GM12878 (cell line): Measurements from ENCODE around the gene PDE6A. TPM values are rescaled to one million over a fixed set of nuclear protein-coding genes. Genes with fewer than 3 reads are reported as not detected.

Experiments used
- ATAC-seq: fragments of 200-7000 bp; cut with Tn5 transposase; 3 replicates; pipeline ENCODE4 v1.9.1; 2020; ENCODE audit warnings: mild to moderate bottlenecking, moderate library complexity
- BruUV-seq: library from RNA; stranded (reverse); fragments of 400-500 nt; replicated peaks from 2 replicates; lab custom pipeline; 2021; lab: Mats Ljungman, UMichigan
- CTCF ChIA-PET: fragments of 300-600 bp; sonication (Branson Sonifier 250); formaldehyde crosslinking; extraction: SDS; loops from one replicate; lab custom pipeline; 2021; ENCODE audit warnings: inconsistent platforms; lab: Yijun Ruan, JAX
- POLR2A ChIA-PET: fragments of 350-600 bp; formaldehyde crosslinking; extraction: SDS; loops from one replicate; lab custom pipeline; 2021; ENCODE audit warnings: inconsistent platforms; lab: Charles Lee
- RAD21 ChIA-PET: fragments of 300-600 bp; sonication (Branson Sonifier 250); formaldehyde crosslinking; loops from one replicate; lab custom pipeline; 2023; ENCODE audit warnings: antibody characterized with exemption; ENCODE audit not compliant: unreplicated experiment; lab: Charles Lee
- SMC1A ChIA-PET: fragments of 300-600 bp; sonication (Branson Sonifier 250); formaldehyde crosslinking; loops from one replicate; lab custom pipeline; 2023; ENCODE audit not compliant: unreplicated experiment, uncharacterized antibody; lab: Charles Lee
- DNase-seq: peaks from one replicate; pipeline ENCODE4 v3.0.0-alpha.2; 2011; ENCODE audit warnings: low read depth, low spot score
- FAIRE-seq: peaks from 3 replicates; lab custom pipeline; 2011; peaks lifted over from hg19 to GRCh38; lab: Jason Lieb, UNC
- H2AFZ ChIP-seq: 2 replicates; pipeline ENCODE4 v1.6.0; 2011; ENCODE audit warnings: low read depth, low read length, control low read depth; ENCODE audit not compliant: control insufficient read depth
- H3K27ac ChIP-seq: 2 replicates; pipeline ENCODE4 v1.5.1; 2011; ENCODE audit warnings: control low read depth; ENCODE audit not compliant: control insufficient read depth, insufficient read depth
- H3K27me3 ChIP-seq, 2 experiments: replicated peaks in 1 of 2; 2 replicates each; pipeline versions ENCODE4 v1.6.0 to v1.6.1; 2011; ENCODE audit warnings: low read length in 1 of 2; ENCODE audit not compliant: control insufficient read depth in 2 of 2, insufficient read depth in 2 of 2
- H3K36me3 ChIP-seq, 2 experiments: 2 replicates each; pipeline ENCODE4 v1.5.1; 2011; ENCODE audit warnings: low read length in 1 of 2; ENCODE audit not compliant: control insufficient read depth in 2 of 2, insufficient read depth in 2 of 2
- H3K4me1 ChIP-seq: 2 replicates; pipeline ENCODE4 v1.6.1; 2011; ENCODE audit warnings: mild to moderate bottlenecking, low read length, moderate library complexity, mixed read lengths; ENCODE audit not compliant: control insufficient read depth, insufficient read depth
- H3K4me2 ChIP-seq: 2 replicates; pipeline ENCODE4 v1.6.0; 2011; ENCODE audit warnings: control low read depth; ENCODE audit not compliant: control insufficient read depth, insufficient read depth
- H3K4me3 ChIP-seq: fragments of 200-600 bp; sonication (generic); 2 replicates; pipeline ENCODE4 v1.5.1; 2016
- H3K79me2 ChIP-seq: 2 replicates; pipeline ENCODE4 v1.6.0; 2011; ENCODE audit warnings: low read length; ENCODE audit not compliant: control insufficient read depth, insufficient read depth
- H3K9ac ChIP-seq: 2 replicates; pipeline ENCODE4 v1.8.0; 2011; ENCODE audit warnings: low read length, control low read depth, mixed read lengths; ENCODE audit not compliant: control insufficient read depth, insufficient read depth
- H3K9me3 ChIP-seq: replicated peaks from 3 replicates; pipeline ENCODE4 v1.5.1; 2011; ENCODE audit warnings: mild to moderate bottlenecking, low read length; ENCODE audit not compliant: control insufficient read depth, insufficient read depth
- H4K20me1 ChIP-seq: 2 replicates; pipeline ENCODE4 v1.6.0; 2011; ENCODE audit not compliant: control insufficient read depth, insufficient read depth
- CHD4 ChIP-seq: fragments of 200-600 bp; sonication (generic); IDR thresholded peaks from 2 replicates; pipeline ENCODE4 v1.6.1; 2016; ENCODE audit warnings: mild to moderate bottlenecking
- KLF5 ChIP-seq: fragments of 450-650 bp; IDR thresholded peaks from 2 replicates; pipeline ENCODE4 v1.6.1; 2014; ENCODE audit warnings: mild to moderate bottlenecking; ENCODE audit not compliant: partially characterized antibody
- NBN ChIP-seq: fragments of 450-650 bp; IDR thresholded peaks from 2 replicates; pipeline ENCODE4 v1.6.1; 2016
- TCF7 ChIP-seq: IDR thresholded peaks from 2 replicates; pipeline ENCODE4 v1.6.1; 2014; ENCODE audit warnings: antibody characterized with exemption, borderline replicate concordance
- USF1 ChIP-seq: IDR thresholded peaks from 2 replicates; pipeline ENCODE4 v1.6.1; 2011; ENCODE audit warnings: borderline replicate concordance, low read depth, mild to moderate bottlenecking, moderate library complexity, mixed read lengths, low read length; ENCODE audit not compliant: insufficient read depth; ENCODE audit errors: extremely low read length
- ZNF274 ChIP-seq: IDR thresholded peaks from one replicate; pipeline ENCODE4 v1.8.0; 2011; ENCODE audit not compliant: insufficient read length, insufficient read depth
- WGBS: methylation state at CpG from one replicate; pipeline ENCODE4 v1.1.6; 2016; ENCODE audit warnings: low lambda C conversion rate; ENCODE audit not compliant: insufficient replicate concordance, insufficient coverage; ENCODE audit errors: missing lambda C conversion rate; 5-methylcytosine and 5-hydroxymethylcytosine counted together
- in situ Hi-C: fragments of 300-500 bp; cut with MboI; formaldehyde crosslinking; loops from 9 replicates; pipeline ENCODE4 v1.14.3; 2018; ENCODE audit warnings: mixed read lengths
- intact Hi-C: fragments of 100-400 bp; cut with micrococcal nuclease; formaldehyde crosslinking; loops from one replicate; pipeline ENCODE4 v1.14.2; 2022; ENCODE audit not compliant: unreplicated experiment
- polyA plus RNA-seq, 11 experiments: library from polyadenylated mRNA; depleted of rRNA in 4 of 11; unstranded in 6 of 11; stranded (reverse) in 5 of 11; fragments of >200 nt; fragmentation: Nextera tagmentation in 4 of 11; fragmentation: Illumina TruSeq in 1 of 11; extraction: Ambion mirVana in 4 of 11; extraction: Trizol in 1 of 11; gene quantifications; 1 replicate in 1 of 11; 2 replicates in 10 of 11; pipeline versions ENCODE4 v1.2.1 to v1.2.3, GENCODE V29; 2011 to 2016; ENCODE audit warnings: inconsistent platforms in 2 of 11, missing spikeins in 2 of 11, low read depth in 1 of 11
- total RNA-seq, 4 experiments: library from RNA; depleted of rRNA in 3 of 4; stranded (reverse); fragments of >200 nt in 3 of 4; fragmentation: Illumina TruSeq in 1 of 4; extraction: Trizol in 1 of 4; gene quantifications; 2 replicates each; pipeline versions ENCODE4 v1.2.1 to v1.2.3, GENCODE V29; 2013 to 2021
- TF ChIP-seq, protein P1 (sequence below): IDR thresholded peaks from 2 replicates; pipeline ENCODE4 v1.6.1; 2012; ENCODE audit warnings: low read depth, low read length, improper control_type of control experiment
- TF ChIP-seq, protein P2 (sequence below): IDR thresholded peaks from 2 replicates; pipeline ENCODE4 v1.6.1; 2012; ENCODE audit warnings: improper control_type of control experiment, low read depth, low read length; ENCODE audit not compliant: insufficient replicate concordance
- TF ChIP-seq, protein P3 (sequence below): IDR thresholded peaks from 2 replicates; pipeline ENCODE4 v1.6.1; 2012; ENCODE audit warnings: low read length, inconsistent platforms

The PDE6A gene
- total and polyA plus RNA-seq, 10 of the 15 experiments (the other 5 are each of a cell fraction or from before 2014, with no cell fraction given), result 0.05 to 0.26 TPM; not detected in 8

DNA sequence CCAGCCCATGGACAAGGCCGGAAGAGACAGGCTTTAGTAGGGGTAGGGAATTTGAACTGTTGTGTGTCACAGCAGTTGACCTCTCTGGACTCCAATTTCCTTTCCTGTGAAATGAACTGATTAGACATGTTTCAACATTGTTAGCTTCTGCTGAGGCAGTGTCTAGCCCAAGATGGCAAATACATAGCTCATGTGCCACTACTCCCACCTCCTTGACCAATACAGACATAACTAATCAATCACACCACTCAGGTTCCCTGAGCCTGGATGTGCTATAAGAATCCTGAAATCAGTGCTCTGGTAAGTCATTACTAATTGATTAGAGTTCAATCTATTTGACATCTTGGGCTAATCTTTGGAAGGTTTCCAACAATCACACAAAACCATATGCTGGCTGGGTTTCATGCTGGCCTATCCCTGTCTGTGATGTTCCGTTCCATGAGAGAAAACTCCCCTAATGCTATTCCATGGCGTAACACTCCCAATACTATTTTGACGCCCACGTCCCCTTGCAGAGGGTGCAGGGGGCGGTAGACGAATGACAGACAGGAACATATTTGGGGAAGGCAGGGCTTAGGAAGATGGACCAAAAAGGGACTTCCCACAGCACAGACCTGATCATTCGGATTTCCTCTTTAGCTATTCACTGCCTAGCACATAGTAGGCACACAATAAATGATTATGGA lies 95.2 kb downstream of the PDE6A start:
- no peak for FAIRE-seq
- H3K4me2 ChIP-seq, result no peak overlapping the region
- TF ChIP-seq, protein P1, sequence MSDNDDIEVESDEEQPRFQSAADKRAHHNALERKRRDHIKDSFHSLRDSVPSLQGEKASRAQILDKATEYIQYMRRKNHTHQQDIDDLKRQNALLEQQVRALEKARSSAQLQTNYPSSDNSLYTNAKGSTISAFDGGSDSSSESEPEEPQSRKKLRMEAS, result no peak
- TF ChIP-seq USF1, result no peak
- TF ChIP-seq, protein P2, sequence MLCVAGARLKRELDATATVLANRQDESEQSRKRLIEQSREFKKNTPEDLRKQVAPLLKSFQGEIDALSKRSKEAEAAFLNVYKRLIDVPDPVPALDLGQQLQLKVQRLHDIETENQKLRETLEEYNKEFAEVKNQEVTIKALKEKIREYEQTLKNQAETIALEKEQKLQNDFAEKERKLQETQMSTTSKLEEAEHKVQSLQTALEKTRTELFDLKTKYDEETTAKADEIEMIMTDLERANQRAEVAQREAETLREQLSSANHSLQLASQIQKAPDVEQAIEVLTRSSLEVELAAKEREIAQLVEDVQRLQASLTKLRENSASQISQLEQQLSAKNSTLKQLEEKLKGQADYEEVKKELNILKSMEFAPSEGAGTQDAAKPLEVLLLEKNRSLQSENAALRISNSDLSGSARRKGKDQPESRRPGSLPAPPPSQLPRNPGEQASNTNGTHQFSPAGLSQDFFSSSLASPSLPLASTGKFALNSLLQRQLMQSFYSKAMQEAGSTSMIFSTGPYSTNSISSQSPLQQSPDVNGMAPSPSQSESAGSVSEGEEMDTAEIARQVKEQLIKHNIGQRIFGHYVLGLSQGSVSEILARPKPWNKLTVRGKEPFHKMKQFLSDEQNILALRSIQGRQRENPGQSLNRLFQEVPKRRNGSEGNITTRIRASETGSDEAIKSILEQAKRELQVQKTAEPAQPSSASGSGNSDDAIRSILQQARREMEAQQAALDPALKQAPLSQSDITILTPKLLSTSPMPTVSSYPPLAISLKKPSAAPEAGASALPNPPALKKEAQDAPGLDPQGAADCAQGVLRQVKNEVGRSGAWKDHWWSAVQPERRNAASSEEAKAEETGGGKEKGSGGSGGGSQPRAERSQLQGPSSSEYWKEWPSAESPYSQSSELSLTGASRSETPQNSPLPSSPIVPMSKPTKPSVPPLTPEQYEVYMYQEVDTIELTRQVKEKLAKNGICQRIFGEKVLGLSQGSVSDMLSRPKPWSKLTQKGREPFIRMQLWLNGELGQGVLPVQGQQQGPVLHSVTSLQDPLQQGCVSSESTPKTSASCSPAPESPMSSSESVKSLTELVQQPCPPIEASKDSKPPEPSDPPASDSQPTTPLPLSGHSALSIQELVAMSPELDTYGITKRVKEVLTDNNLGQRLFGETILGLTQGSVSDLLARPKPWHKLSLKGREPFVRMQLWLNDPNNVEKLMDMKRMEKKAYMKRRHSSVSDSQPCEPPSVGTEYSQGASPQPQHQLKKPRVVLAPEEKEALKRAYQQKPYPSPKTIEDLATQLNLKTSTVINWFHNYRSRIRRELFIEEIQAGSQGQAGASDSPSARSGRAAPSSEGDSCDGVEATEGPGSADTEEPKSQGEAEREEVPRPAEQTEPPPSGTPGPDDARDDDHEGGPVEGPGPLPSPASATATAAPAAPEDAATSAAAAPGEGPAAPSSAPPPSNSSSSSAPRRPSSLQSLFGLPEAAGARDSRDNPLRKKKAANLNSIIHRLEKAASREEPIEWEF, result no peak
- no peak for TF ChIP-seq ZNF274
- TF ChIP-seq NBN, result no peak
- no peak for TF ChIP-seq TCF7
- TF ChIP-seq, protein P3, sequence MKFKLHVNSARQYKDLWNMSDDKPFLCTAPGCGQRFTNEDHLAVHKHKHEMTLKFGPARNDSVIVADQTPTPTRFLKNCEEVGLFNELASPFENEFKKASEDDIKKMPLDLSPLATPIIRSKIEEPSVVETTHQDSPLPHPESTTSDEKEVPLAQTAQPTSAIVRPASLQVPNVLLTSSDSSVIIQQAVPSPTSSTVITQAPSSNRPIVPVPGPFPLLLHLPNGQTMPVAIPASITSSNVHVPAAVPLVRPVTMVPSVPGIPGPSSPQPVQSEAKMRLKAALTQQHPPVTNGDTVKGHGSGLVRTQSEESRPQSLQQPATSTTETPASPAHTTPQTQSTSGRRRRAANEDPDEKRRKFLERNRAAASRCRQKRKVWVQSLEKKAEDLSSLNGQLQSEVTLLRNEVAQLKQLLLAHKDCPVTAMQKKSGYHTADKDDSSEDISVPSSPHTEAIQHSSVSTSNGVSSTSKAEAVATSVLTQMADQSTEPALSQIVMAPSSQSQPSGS, result no peak
- TF ChIP-seq CHD4, result no peak
- TF ChIP-seq KLF5, result no peak
- TF ChIP-seq, all 136 proteins: peak for 0
- ChIA-PET POLR2A (no interaction called here), CTCF (interaction anchor here (1.4 to 23.0 kb wide), 5 partner anchors 16 to 211 kb away, joined by 5 to 462 read pairs (median 90); no protein-coding TSS in a partner anchor), SMC1A (interaction anchor here (0.5 to 2.7 kb wide), 4 partner anchors 15 to 205 kb away, joined by 3 to 8 read pairs (median 4); no protein-coding TSS in a partner anchor), RAD21 (interaction anchor here (1.8 to 9.1 kb wide), 2 partner anchors 18 to 216 kb away, joined by 5 to 137 read pairs; no protein-coding TSS in a partner anchor)
- in situ Hi-C loops (no loop called here), intact Hi-C loops (no loop called here)
- Histone ChIP-seq H3K27ac (no peak overlapping the region), H3K4me1 (no peaks in the 10 kb centered on the region), H2AFZ (no peak overlapping the region), H3K79me2 (no peaks in the 10 kb centered on the region), H4K20me1 (0 out of 2 replicates have a peak, but pooled peaks cover 3% of the 10 kb centered on the region), H3K9me3 (no peaks in the 10 kb centered on the region), H3K9ac (no peak overlapping the region), H3K36me3 (peaks cover 9 to 20% of the 10 kb centered on the region in 2 experiments), H3K4me3 (no peak overlapping the region), H3K27me3 (no peaks in the 10 kb centered on the region)
- DNase-seq, result no peak
- no TSS peak for BruUV-seq
- 97% methylated on average over 8 of the region's 8 CpGs for WGBS
- no peak for ATAC-seq
